Keratinocyte (primary cell): Measurements from ENCODE around the gene ITSN1. TPM values are rescaled to one million over a fixed set of nuclear protein-coding genes. Genes with fewer than 3 reads are reported as not detected.

Source experiments
- DNase-seq: peaks from one replicate; pipeline ENCODE4 v3.0.0-alpha.2; 2011; ENCODE audit warnings: low read depth, missing footprints, low spot score
- FAIRE-seq: peaks from 2 replicates; lab custom pipeline; 2011; peaks lifted over from hg19 to GRCh38; lab: Jason Lieb, UNC
- H2AFZ ChIP-seq: 2 replicates; pipeline ENCODE4 v1.6.0; 2012; ENCODE audit warnings: low read length, control low read depth, inconsistent platforms; ENCODE audit not compliant: control insufficient read depth
- H3K27ac ChIP-seq: 2 replicates; pipeline ENCODE4 v1.5.1; 2011; ENCODE audit warnings: low read length; ENCODE audit not compliant: control insufficient read depth, insufficient read depth
- H3K27me3 ChIP-seq: 3 replicates; pipeline ENCODE4 v1.6.0; 2011; ENCODE audit warnings: low read length; ENCODE audit not compliant: control insufficient read depth, insufficient read depth; ENCODE audit errors: extremely low read depth
- H3K36me3 ChIP-seq, 2 experiments: 2 replicates in 1 of 2; 3 replicates in 1 of 2; pipeline ENCODE4 v1.5.1; 2011; ENCODE audit warnings: low read length in 2 of 2, mild to moderate bottlenecking in 1 of 2; ENCODE audit not compliant: control insufficient read depth in 2 of 2, insufficient read depth in 2 of 2; ENCODE audit errors: extremely low read depth in 1 of 2
- H3K4me1 ChIP-seq: 3 replicates; pipeline ENCODE4 v1.5.1; 2011; ENCODE audit warnings: low read length; ENCODE audit not compliant: control insufficient read depth, insufficient read depth; ENCODE audit errors: extremely low read depth
- H3K4me2 ChIP-seq: 3 replicates; pipeline ENCODE4 v1.6.0; 2011; ENCODE audit warnings: low read depth, low read length; ENCODE audit not compliant: control insufficient read depth, insufficient read depth; ENCODE audit errors: extremely low read depth
- H3K4me3 ChIP-seq, 3 experiments: fragments of 200-600 bp in 1 of 3; sonication (generic) in 1 of 3; 2 replicates in 2 of 3; 3 replicates in 1 of 3; pipeline ENCODE4 v1.5.1; 2011 to 2016; ENCODE audit warnings: low read length in 3 of 3, mild to moderate bottlenecking in 3 of 3, control low read depth in 2 of 3, inconsistent platforms in 1 of 3, low read depth in 1 of 3, mixed read lengths in 1 of 3, mixed run types in 1 of 3, moderate library complexity in 1 of 3; ENCODE audit not compliant: control insufficient read depth in 2 of 3, insufficient read depth in 2 of 3; ENCODE audit errors: extremely low read depth in 1 of 3
- H3K79me2 ChIP-seq: 2 replicates; pipeline ENCODE4 v1.6.0; 2012; ENCODE audit warnings: low read length; ENCODE audit not compliant: control insufficient read depth, insufficient read depth
- H3K9ac ChIP-seq: 3 replicates; pipeline ENCODE4 v1.6.0; 2011; ENCODE audit warnings: low read length; ENCODE audit not compliant: control insufficient read depth, insufficient read depth; ENCODE audit errors: extremely low read depth
- H3K9me1 ChIP-seq: 3 replicates; pipeline ENCODE4 v1.6.0; 2011; ENCODE audit warnings: low read length; ENCODE audit not compliant: control insufficient read depth, insufficient read depth; ENCODE audit errors: extremely low read depth
- H3K9me3 ChIP-seq: 2 replicates; pipeline ENCODE4 v1.5.1; 2012; ENCODE audit warnings: low read depth, low read length; ENCODE audit not compliant: control insufficient read depth
- H4K20me1 ChIP-seq: 3 replicates; pipeline ENCODE4 v1.6.0; 2011; ENCODE audit warnings: low read length; ENCODE audit not compliant: control insufficient read depth, insufficient read depth; ENCODE audit errors: extremely low read depth
- CTCF ChIP-seq, 3 experiments: IDR thresholded peaks in 1 of 3; conservative IDR thresholded peaks in 1 of 3; optimal IDR thresholded peaks in 1 of 3; 2 replicates in 2 of 3; 3 replicates in 1 of 3; pipeline versions ENCODE3 to v1.5.1; 2011; ENCODE audit warnings: low read length in 3 of 3, mild to moderate bottlenecking in 3 of 3, moderate library complexity in 2 of 3, control low read depth in 1 of 3, inconsistent platforms in 1 of 3; ENCODE audit not compliant: insufficient read depth in 2 of 3; ENCODE audit errors: extremely low read depth in 1 of 3
- EZH2 ChIP-seq: IDR thresholded peaks from one replicate; pipeline ENCODE4 v1.6.1; 2012; ENCODE audit warnings: inconsistent platforms, mild to moderate bottlenecking, low read length, moderate library complexity
- dilution Hi-C: fragments of 300-500 bp; cut with MboI; formaldehyde crosslinking; loops from one replicate; pipeline ENCODE4 v1.7.0; 2020; ENCODE audit warnings: low sequenced_read_pairs; ENCODE audit not compliant: extremely low pct_ligation_motif_present
- polyA plus RNA-seq, 5 experiments: library from polyadenylated mRNA; depleted of rRNA in 3 of 5; stranded (reverse) in 3 of 5; stranded (forward) in 1 of 5; unstranded in 1 of 5; fragments of >200 nt; gene quantifications; 1 replicate in 1 of 5; 2 replicates in 3 of 5; 3 replicates in 1 of 5; pipeline versions ENCODE4 v1.2.1 to v1.2.3, GENCODE V29; 2011 to 2012; ENCODE audit warnings: missing spikeins in 2 of 5, low read depth in 1 of 5, low replicate concordance in 1 of 5

The ITSN1 gene
- polyA plus RNA-seq, 1 donor (not counting 4 experiments of a cell fraction or from before 2014, with no cell fraction given), result 34.3 TPM

GRCh38 chr21:33691945-33692603 lies 49.8 kb downstream of the ITSN1 start:
- Histone ChIP-seq H3K4me1 (no peaks in the 10 kb centered on the region), H3K27me3 (no peaks in the 10 kb centered on the region), H3K9me3 (no peaks in the 10 kb centered on the region), H3K9ac (no peak overlapping the region), H3K36me3 (no peaks in the 10 kb centered on the region), H3K4me3 (no peak overlapping the region), H3K4me2 (no peak overlapping the region), H3K9me1 (no peaks in the 10 kb centered on the region), H2AFZ (no peak overlapping the region), H3K79me2 (peaks cover 77% of the 10 kb centered on the region), H4K20me1 (no peaks in the 10 kb centered on the region), H3K27ac (no peak overlapping the region)
- FAIRE-seq (no peak), DNase-seq (no peak)
- dilution Hi-C loops, result no loop called here
- TF ChIP-seq CTCF (optimal IDR thresholded peaks at IDR 0.05 in 1 of 3, IDR thresholded peaks at IDR 0.05 in 1 of 3, conservative IDR thresholded peaks at IDR 0.05 in 1 of 3; ENCODE audit: extremely low read depth in 1 of 3, insufficient read depth in 2 of 3, low read length in 3 of 3) (no peak), EZH2 (no peak)

DNA sequence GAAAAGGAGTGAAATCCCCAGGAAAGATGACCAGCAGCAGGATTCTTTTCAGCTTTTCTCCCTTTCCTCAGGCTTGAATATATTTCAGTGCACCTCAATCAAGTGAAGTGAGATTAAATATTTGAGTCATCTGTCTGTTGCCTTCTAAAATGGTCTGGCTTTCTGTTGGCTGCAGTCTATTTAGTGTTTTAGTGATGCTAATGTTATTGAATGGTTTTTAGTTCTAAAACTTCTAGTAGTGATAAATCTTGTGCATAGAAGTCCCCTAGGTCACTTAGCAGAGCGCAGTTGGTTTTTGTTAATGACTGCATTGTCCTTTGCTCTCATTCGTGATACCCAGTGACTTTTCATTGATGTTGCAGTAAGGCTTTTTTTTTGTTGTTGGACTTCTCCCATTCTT lies 53.5 kb downstream of the ITSN1 start:
- H4K20me1 ChIP-seq, result no peaks in the 10 kb centered on the region
- H3K9ac ChIP-seq, result no peak overlapping the region
- TF ChIP-seq EZH2 (no peak), CTCF (optimal IDR thresholded peaks at IDR 0.05 in 1 of 3, IDR thresholded peaks at IDR 0.05 in 1 of 3, conservative IDR thresholded peaks at IDR 0.05 in 1 of 3; ENCODE audit: extremely low read depth in 1 of 3, insufficient read depth in 2 of 3, low read length in 3 of 3) (no peak)
- H3K36me3 ChIP-seq, result no peaks in the 10 kb centered on the region
- no peak for DNase-seq
- H3K9me1 ChIP-seq, result no peaks in the 10 kb centered on the region
- H3K4me1 ChIP-seq, result peaks cover 6% of the 10 kb centered on the region
- H3K4me2 ChIP-seq, result no peak overlapping the region
- FAIRE-seq, result no peak
- no peaks in the 10 kb centered on the region for H3K27me3 ChIP-seq
- dilution Hi-C loops, result no loop called here
- H3K27ac ChIP-seq, result no peak overlapping the region
- no peaks in the 10 kb centered on the region for H3K9me3 ChIP-seq
- H2AFZ ChIP-seq, result no peak overlapping the region
- no peak overlapping the region for H3K4me3 ChIP-seq
- peaks cover 81% of the 10 kb centered on the region for H3K79me2 ChIP-seq
